IMR-90 (cell line): ENCODE measurements around the gene SYT6. TPM values are rescaled to one million over a fixed set of nuclear protein-coding genes. Genes with fewer than 3 reads are reported as not detected.

Experiments
- ATAC-seq: fragments of 200-7000 bp; cut with Tn5 transposase; 2 replicates; pipeline ENCODE4 v1.9.1; 2020; ENCODE audit warnings: low read depth, mild to moderate bottlenecking, moderate library complexity
- BruUV-seq: library from RNA; stranded (reverse); fragments of 400-500 nt; replicated peaks from 2 replicates; lab custom pipeline; 2021; lab: Mats Ljungman, UMichigan
- CTCF ChIA-PET: fragments of 300-600 bp; formaldehyde crosslinking; extraction: SDS; loops from one replicate; lab custom pipeline; 2021; ENCODE audit warnings: antibody characterized with exemption; lab: Yijun Ruan, JAX
- POLR2A ChIA-PET: fragments of 300-600 bp; sonication (Branson Sonifier 250); formaldehyde crosslinking; loops from one replicate; lab custom pipeline; 2022; ENCODE audit warnings: antibody characterized with exemption; ENCODE audit not compliant: unreplicated experiment; lab: Charles Lee
- DNase-seq: peaks from one replicate; pipeline ENCODE4 v3.0.0; 2013
- H2AFZ ChIP-seq: replicated peaks from 2 replicates; pipeline ENCODE3; 2013; ENCODE audit warnings: low read length, mild to moderate bottlenecking; ENCODE audit not compliant: poor library complexity
- H2AK5ac ChIP-seq: 2 replicates; pipeline ENCODE4 v1.6.1; 2013; ENCODE audit warnings: low read depth, low read length, inconsistent platforms
- H2AK9ac ChIP-seq: replicated peaks from 2 replicates; pipeline ENCODE3; 2013; ENCODE audit warnings: mild to moderate bottlenecking, low read depth, low read length, moderate library complexity; ENCODE audit not compliant: poor library complexity
- H2BK120ac ChIP-seq: 2 replicates; pipeline ENCODE4 v1.6.1; 2013; ENCODE audit warnings: low read depth, low read length, inconsistent platforms
- H2BK15ac ChIP-seq: 3 replicates; pipeline ENCODE4 v1.6.1; 2013; ENCODE audit warnings: low read depth, low read length, inconsistent platforms
- H2BK20ac ChIP-seq: 2 replicates; pipeline ENCODE4 v1.6.1; 2013; ENCODE audit warnings: low read depth, mild to moderate bottlenecking, inconsistent platforms, low read length, moderate library complexity
- H2BK5ac ChIP-seq: 2 replicates; pipeline ENCODE4 v1.6.1; 2013; ENCODE audit warnings: mild to moderate bottlenecking, low read depth, low read length, inconsistent platforms; ENCODE audit not compliant: poor library complexity, severe bottlenecking
- H3K14ac ChIP-seq: replicated peaks from 2 replicates; pipeline ENCODE4 v1.6.1; 2013; ENCODE audit warnings: low read depth, low read length, inconsistent platforms
- H3K18ac ChIP-seq: 2 replicates; pipeline ENCODE4 v1.6.1; 2013; ENCODE audit warnings: low read depth, low read length, control low read depth
- H3K23ac ChIP-seq: 2 replicates; pipeline ENCODE4 v1.6.1; 2013; ENCODE audit warnings: low read depth, low read length, inconsistent platforms
- H3K27ac ChIP-seq: 2 replicates; pipeline ENCODE4 v1.5.1; 2013; ENCODE audit warnings: mild to moderate bottlenecking, control low read depth, low read length; ENCODE audit not compliant: insufficient read depth
- H3K27me3 ChIP-seq: 2 replicates; pipeline ENCODE4 v1.6.1; 2013; ENCODE audit warnings: low read length; ENCODE audit not compliant: control insufficient read depth, insufficient read depth
- H3K36me3 ChIP-seq: 2 replicates; pipeline ENCODE4 v1.6.1; 2013; ENCODE audit warnings: low read length, mixed read lengths; ENCODE audit not compliant: control insufficient read depth, insufficient read depth
- H3K4ac ChIP-seq: 2 replicates; pipeline ENCODE4 v1.6.1; 2013; ENCODE audit warnings: low read depth, low read length, inconsistent platforms
- H3K4me1 ChIP-seq: 2 replicates; pipeline ENCODE4 v1.6.1; 2013; ENCODE audit warnings: low read length, mixed read lengths; ENCODE audit not compliant: control insufficient read depth, insufficient read depth
- H3K4me2 ChIP-seq: 2 replicates; pipeline ENCODE4 v1.6.1; 2013; ENCODE audit warnings: low read depth, mild to moderate bottlenecking, control low read depth, low read length, moderate library complexity
- H3K4me3 ChIP-seq: 2 replicates; pipeline ENCODE4 v1.5.1; 2013; ENCODE audit warnings: low read depth, mild to moderate bottlenecking, control low read depth, low read length, moderate library complexity; ENCODE audit not compliant: insufficient read depth
- H3K56ac ChIP-seq: 2 replicates; pipeline ENCODE4 v1.6.1; 2013; ENCODE audit warnings: low read length, inconsistent platforms; ENCODE audit not compliant: insufficient read depth; ENCODE audit errors: extremely low read depth
- H3K79me1 ChIP-seq, 2 experiments: 2 replicates each; pipeline ENCODE4 v1.6.1; 2013; ENCODE audit warnings: low read length in 2 of 2, inconsistent platforms in 1 of 2, low read depth in 1 of 2
- H3K9ac ChIP-seq: 2 replicates; pipeline ENCODE4 v1.6.1; 2013; ENCODE audit warnings: low read depth, low read length, control low read depth
- H3K9me1 ChIP-seq: 2 replicates; pipeline ENCODE4 v1.6.1; 2013; ENCODE audit warnings: low read length, inconsistent platforms; ENCODE audit not compliant: insufficient read depth
- H3K9me3 ChIP-seq: 2 replicates; pipeline ENCODE4 v1.6.1; 2013; ENCODE audit warnings: low read length; ENCODE audit not compliant: control insufficient read depth, insufficient read depth
- H4K20me1 ChIP-seq: 2 replicates; pipeline ENCODE4 v1.6.1; 2013; ENCODE audit warnings: low read length, inconsistent platforms; ENCODE audit not compliant: insufficient read depth
- H4K5ac ChIP-seq: 2 replicates; pipeline ENCODE4 v1.6.1; 2013; ENCODE audit warnings: mild to moderate bottlenecking, low read depth, low read length, control low read depth
- H4K8ac ChIP-seq, 2 experiments: 2 replicates each; pipeline ENCODE4 v1.6.1; 2013; ENCODE audit warnings: low read depth in 2 of 2, low read length in 2 of 2, control low read depth in 1 of 2, inconsistent platforms in 1 of 2
- H4K91ac ChIP-seq: 2 replicates; pipeline ENCODE4 v1.6.1; 2013; ENCODE audit warnings: low read depth, low read length, inconsistent platforms; ENCODE audit not compliant: insufficient read depth
- BHLHE40 ChIP-seq: fragments of 150-350 bp; IDR thresholded peaks from 2 replicates; pipeline ENCODE4 v1.6.1; 2016; ENCODE audit warnings: mild to moderate bottlenecking, low read depth, low read length
- CEBPB ChIP-seq: IDR thresholded peaks from 2 replicates; pipeline ENCODE4 v1.6.1; 2012; ENCODE audit warnings: low read depth, low read length, improper control_type of control experiment
- CHD1 ChIP-seq: IDR thresholded peaks from 2 replicates; pipeline ENCODE4 v1.6.1; 2012; ENCODE audit warnings: low read depth, low read length, improper control_type of control experiment
- CTCF ChIP-seq: conservative IDR thresholded peaks from 2 replicates; pipeline ENCODE4 v1.5.1; 2012; ENCODE audit warnings: mild to moderate bottlenecking, low read depth, low read length, improper control_type of control experiment
- ELK1 ChIP-seq: fragments of 150-350 bp; IDR thresholded peaks from 2 replicates; pipeline ENCODE4 v1.6.1; 2016; ENCODE audit warnings: low read depth, mild to moderate bottlenecking, low read length, moderate library complexity, borderline replicate concordance
- FOS ChIP-seq: fragments of 150-350 bp; IDR thresholded peaks from 2 replicates; pipeline ENCODE4 v1.6.1; 2016; ENCODE audit warnings: low read depth, low read length
- MAFK ChIP-seq: IDR thresholded peaks from 2 replicates; pipeline ENCODE4 v1.6.1; 2012; ENCODE audit warnings: low read depth, low read length, improper control_type of control experiment
- MAZ ChIP-seq: IDR thresholded peaks from 2 replicates; pipeline ENCODE4 v1.6.1; 2012; ENCODE audit warnings: low read depth, mild to moderate bottlenecking, low read length, improper control_type of control experiment, moderate library complexity, borderline replicate concordance
- MXI1 ChIP-seq: IDR thresholded peaks from 2 replicates; pipeline ENCODE4 v1.6.1; 2012; ENCODE audit warnings: low read depth, mild to moderate bottlenecking, low read length, moderate library complexity, borderline replicate concordance
- NFE2L2 ChIP-seq: fragments of 150-350 bp; IDR thresholded peaks from 2 replicates; pipeline ENCODE4 v1.6.1; 2016; ENCODE audit warnings: low read depth, mild to moderate bottlenecking, low read length
- POLR2A ChIP-seq: IDR thresholded peaks from 2 replicates; pipeline ENCODE4 v1.6.1; 2012; ENCODE audit warnings: mild to moderate bottlenecking, low read depth, low read length
- RAD21 ChIP-seq: IDR thresholded peaks from 2 replicates; pipeline ENCODE4 v1.6.1; 2012; ENCODE audit warnings: low read length, improper control_type of control experiment
- RCOR1 ChIP-seq: IDR thresholded peaks from 2 replicates; pipeline ENCODE4 v1.6.1; 2012; ENCODE audit warnings: mild to moderate bottlenecking, low read length, improper control_type of control experiment; ENCODE audit not compliant: insufficient replicate concordance
- RFX5 ChIP-seq: IDR thresholded peaks from 2 replicates; pipeline ENCODE4 v1.8.0; 2012; ENCODE audit warnings: low read depth, mild to moderate bottlenecking, low read length, moderate library complexity
- SMC3 ChIP-seq: fragments of 150-350 bp; IDR thresholded peaks from 2 replicates; pipeline ENCODE4 v1.6.1; 2016; ENCODE audit warnings: low read depth, mild to moderate bottlenecking, antibody characterized with exemption, low read length, moderate library complexity
- USF2 ChIP-seq: fragments of 150-350 bp; IDR thresholded peaks from 2 replicates; pipeline ENCODE4 v1.6.1; 2017; ENCODE audit warnings: mild to moderate bottlenecking, antibody characterized with exemption, low read length, low read depth
- WGBS, 2 experiments: methylation state at CpG; one replicate each; pipeline versions ENCODE4 v1.1.5 to v1.1.7; 2013; ENCODE audit warnings: missing lambda C conversion rate in 2 of 2; ENCODE audit not compliant: insufficient read length in 1 of 2; ENCODE audit errors: extremely low coverage in 2 of 2; 5-methylcytosine and 5-hydroxymethylcytosine counted together
- dilution Hi-C: fragments of 300-500 bp; cut with HindIII; formaldehyde crosslinking; loops from one replicate; pipeline ENCODE4 v1.14.3; 2018; ENCODE audit warnings: low sequenced_read_pairs; ENCODE audit not compliant: unreplicated experiment
- in situ Hi-C: fragments of 300-500 bp; cut with MboI; formaldehyde crosslinking; loops from 3 replicates; pipeline ENCODE4 v1.14.3; 2019; ENCODE audit warnings: low sequenced_read_pairs, inconsistent platforms, mixed read lengths
- intact Hi-C: fragments of 100-400 bp; cut with micrococcal nuclease; formaldehyde crosslinking; loops from 2 replicates; pipeline ENCODE4 v1.10.0; 2022
- polyA plus RNA-seq, 3 experiments: library from polyadenylated mRNA; depleted of rRNA; stranded (reverse); fragments of >200 nt; gene quantifications; 2 replicates each; pipeline ENCODE4 v1.2.3, GENCODE V29; 2012; ENCODE audit warnings: low replicate concordance in 1 of 3
- total RNA-seq: library from RNA; depleted of rRNA; stranded (reverse); fragments of >200 nt; gene quantifications from 2 replicates; pipeline ENCODE4 v1.2.3, GENCODE V29; 2012

SYT6 gene
- total and polyA plus RNA-seq, 2 of the 4 experiments (the other 2 are of a cell fraction) = not detected

DNA sequence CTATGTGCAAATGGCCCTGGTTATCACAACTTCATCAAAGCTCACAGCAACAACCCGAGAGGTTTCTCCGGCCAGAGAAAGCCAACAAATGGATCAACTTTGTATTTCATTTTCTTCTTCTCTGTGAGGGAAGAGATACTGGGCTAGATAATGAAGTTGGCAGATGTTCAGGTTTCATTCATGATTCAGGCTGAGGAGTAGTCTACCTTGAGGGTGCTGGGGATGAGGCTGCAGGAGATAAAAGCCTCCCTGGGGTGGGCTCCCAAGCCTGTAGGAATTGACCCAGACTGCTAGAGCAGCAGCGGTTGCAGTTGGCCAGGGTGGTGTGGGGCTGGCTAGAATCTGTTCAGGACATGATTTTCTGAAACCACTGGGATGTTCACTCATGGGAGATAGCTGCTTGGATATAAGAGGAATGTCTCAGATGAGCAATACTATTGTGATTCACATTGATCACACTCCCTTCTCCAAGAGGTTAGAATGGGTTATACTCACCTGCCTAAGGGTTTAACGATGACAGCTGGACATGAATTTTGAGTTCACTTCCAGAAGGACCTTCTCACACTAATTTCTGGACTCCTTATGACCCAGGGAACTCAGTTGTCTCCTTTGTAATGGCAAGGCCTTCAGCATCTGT is 64.0 kb downstream of the SYT6 start:
- Histone ChIP-seq H3K23ac (no peak overlapping the region), H4K20me1 (no peaks in the 10 kb centered on the region), H3K18ac (no peak overlapping the region), H2AK5ac (no peak overlapping the region), H2AK9ac (no peak overlapping the region), H3K56ac (no peak overlapping the region), H3K36me3 (no peaks in the 10 kb centered on the region), H4K5ac (no peak overlapping the region), H3K4me2 (no peak overlapping the region), H3K4me3 (no peak overlapping the region), H2BK120ac (no peak overlapping the region), H3K4ac (no peak overlapping the region), H4K8ac (no peak overlapping the region), H2BK5ac (no peak overlapping the region), H3K79me1 (no peaks in the 10 kb centered on the region), H2BK15ac (no peak overlapping the region), H2BK20ac (no peak overlapping the region), H2AFZ (no peak overlapping the region), H3K9me3 (no peaks in the 10 kb centered on the region), H3K9me1 (no peaks in the 10 kb centered on the region), H4K91ac (no peak overlapping the region), H3K9ac (no peak overlapping the region), H3K27me3 (peaks cover 42% of the 10 kb centered on the region), H3K14ac (no peak overlapping the region), H3K4me1 (0 out of 2 replicates have a peak, but pooled peaks cover 1% of the 10 kb centered on the region), H3K27ac (no peak overlapping the region)
- intact Hi-C loops (no loop called here), in situ Hi-C loops (no loop called here), dilution Hi-C loops (no loop called here)
- DNase-seq (no peak), ATAC-seq (no peak)
- 60% methylated on average over 1 of the region's 4 CpGs; no CpG with 5 or more reads in 1 of the 2 experiments for WGBS, 2 experiments
- TF ChIP-seq MAFK = no peak
- TF ChIP-seq MAZ = no peak
- no peak for TF ChIP-seq BHLHE40
- TF ChIP-seq ELK1 = no peak
- no peak for TF ChIP-seq SMC3
- TF ChIP-seq CEBPB = no peak
- TF ChIP-seq MXI1 = no peak
- TF ChIP-seq POLR2A = no peak
- no peak for TF ChIP-seq RFX5
- TF ChIP-seq CTCF = no peak
- TF ChIP-seq RCOR1 = no peak
- no peak for TF ChIP-seq CHD1
- TF ChIP-seq USF2 = no peak
- no peak for TF ChIP-seq RAD21
- TF ChIP-seq FOS = no peak
- no peak for TF ChIP-seq NFE2L2
- no TSS peak for BruUV-seq
- POLR2A ChIA-PET = no interaction called here
- CTCF ChIA-PET = no interaction called here
